ENCODE results near the gene ZNF77. TPM values are rescaled to one million over a fixed set of nuclear protein-coding genes. Genes with fewer than 3 reads are reported as not detected.

ZNF77 gene
- 3.2 and 3.3 TPM in 2 replicates for total RNA-seq

GRCh38 chr19:2944775-2945574 is at the start of gene ZNF77:
Gene ZNF77, minus strand, starts transcription at chr19:2944971. Its CDS starts 131 bp downstream, at chr19:2944840.

GRCh38 chr19:2977001-2977745 is 32.4 kb upstream of the ZNF77 start, which contains the start of gene TLE6:
Gene TLE6, plus strand, starts transcription at chr19:2977564. Its CDS starts 670 bp downstream, at chr19:2978234.

GRCh38 chr19:2900296-2901252 is 44.2 kb downstream of the ZNF77 start, which contains the start of gene ZNF57:
Gene ZNF57, plus strand, starts transcription at chr19:2900928. Its CDS starts 118 bp downstream, at chr19:2901046.

Other genes with a start within 250 kb of the ZNF77 start
- under 0.01 and 0.12 TPM in 2 replicates for gene GNG7, start 242.3 kb downstream of the ZNF77 start, total RNA-seq
- 0.66 and 2.9 TPM in 2 replicates for gene DIRAS1, start 223.6 kb downstream of the ZNF77 start, total RNA-seq
- gene SLC39A3, start 205.0 kb downstream of the ZNF77 start, total RNA-seq, result 23.2 and 26.8 TPM in 2 replicates
- gene SGTA, start 161.7 kb downstream of the ZNF77 start, total RNA-seq, result 22.2 and 28.7 TPM in 2 replicates
- gene THOP1, start 159.5 kb downstream of the ZNF77 start, total RNA-seq, result 62.2 and 78.1 TPM in 2 replicates
- 3.0 and 3.3 TPM in 2 replicates for gene ZNF554, start 125.1 kb downstream of the ZNF77 start, total RNA-seq
- 4.6 and 5.5 TPM in 2 replicates for gene ZNF555, start 103.5 kb downstream of the ZNF77 start, total RNA-seq
- gene ZNF556, start 77.6 kb downstream of the ZNF77 start, total RNA-seq, result 0.26 TPM in 1 of 2 replicates, not detected in the other
- 3.9 and 4.2 TPM in 2 replicates for gene ZNF57, start 44.0 kb downstream of the ZNF77 start, total RNA-seq
- 1.7 and 2.0 TPM in 2 replicates for gene TLE6, start 32.6 kb upstream of the ZNF77 start, total RNA-seq
- 3.2 and 4.6 TPM in 2 replicates for gene TLE2, start 84.3 kb upstream of the ZNF77 start, total RNA-seq
- 145 and 157 TPM in 2 replicates for gene TLE5, start 117.5 kb upstream of the ZNF77 start, total RNA-seq
- gene GNA11, start 149.4 kb upstream of the ZNF77 start, total RNA-seq, result 86.4 and 124 TPM in 2 replicates
- 0.19 TPM in 1 of 2 replicates, not detected in the other for gene GNA15, start 191.1 kb upstream of the ZNF77 start, total RNA-seq
- not detected in 2 replicates for gene S1PR4, start 233.8 kb upstream of the ZNF77 start, total RNA-seq
- gene NCLN, start 241.0 kb upstream of the ZNF77 start, total RNA-seq, result 33.0 and 41.5 TPM in 2 replicates